Uterus (tissue), 2 donors: Measurements from ENCODE around the gene CAMKK2.

ENCODE experiments used
- POLR2A ChIP-seq, 2 donors: fragments of 450-650 bp; IDR thresholded peaks; one replicate each; pipeline ENCODE4 v1.6.1; 2016; ENCODE audit warnings: antibody characterized with exemption in 2 of 2, mild to moderate bottlenecking in 1 of 2, moderate library complexity in 1 of 2
- TF ChIP-seq, protein P1 (sequence below), 4 experiments: fragments of 200-600 bp in 2 of 4; fragments of 450-650 bp in 2 of 4; sonication (generic) in 2 of 4; IDR thresholded peaks; one replicate each; pipeline ENCODE4 v1.5.1; 2016 to 2019; ENCODE audit warnings: antibody characterized with exemption in 4 of 4, mild to moderate bottlenecking in 2 of 4, moderate library complexity in 1 of 4

DNA sequence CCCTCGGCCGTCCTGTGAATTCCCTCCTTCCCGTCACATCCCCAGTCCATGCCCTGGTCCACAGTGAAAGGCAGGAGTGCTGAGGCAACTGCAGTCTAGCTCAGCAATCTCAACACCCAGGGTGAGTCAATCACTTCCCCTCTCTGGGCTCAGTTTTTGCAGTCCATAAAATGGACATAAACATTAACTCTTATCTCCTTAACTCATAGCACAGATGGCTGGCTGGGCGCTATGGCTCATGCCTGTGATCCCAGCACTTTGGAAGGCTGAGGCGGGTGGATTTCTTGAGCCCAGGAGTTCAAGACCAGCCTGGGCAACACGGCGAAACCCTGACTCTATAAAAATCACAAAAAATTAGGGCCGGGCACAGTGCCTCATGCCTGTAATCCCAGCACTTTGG, 32.4 kb downstream of the CAMKK2 start:
- TF ChIP-seq POLR2A (IDR thresholded peaks at IDR 0.05), result no peak
- TF ChIP-seq, protein P1, sequence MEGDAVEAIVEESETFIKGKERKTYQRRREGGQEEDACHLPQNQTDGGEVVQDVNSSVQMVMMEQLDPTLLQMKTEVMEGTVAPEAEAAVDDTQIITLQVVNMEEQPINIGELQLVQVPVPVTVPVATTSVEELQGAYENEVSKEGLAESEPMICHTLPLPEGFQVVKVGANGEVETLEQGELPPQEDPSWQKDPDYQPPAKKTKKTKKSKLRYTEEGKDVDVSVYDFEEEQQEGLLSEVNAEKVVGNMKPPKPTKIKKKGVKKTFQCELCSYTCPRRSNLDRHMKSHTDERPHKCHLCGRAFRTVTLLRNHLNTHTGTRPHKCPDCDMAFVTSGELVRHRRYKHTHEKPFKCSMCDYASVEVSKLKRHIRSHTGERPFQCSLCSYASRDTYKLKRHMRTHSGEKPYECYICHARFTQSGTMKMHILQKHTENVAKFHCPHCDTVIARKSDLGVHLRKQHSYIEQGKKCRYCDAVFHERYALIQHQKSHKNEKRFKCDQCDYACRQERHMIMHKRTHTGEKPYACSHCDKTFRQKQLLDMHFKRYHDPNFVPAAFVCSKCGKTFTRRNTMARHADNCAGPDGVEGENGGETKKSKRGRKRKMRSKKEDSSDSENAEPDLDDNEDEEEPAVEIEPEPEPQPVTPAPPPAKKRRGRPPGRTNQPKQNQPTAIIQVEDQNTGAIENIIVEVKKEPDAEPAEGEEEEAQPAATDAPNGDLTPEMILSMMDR (IDR thresholded peaks at IDR 0.05), result no peak
